ENCODE results near the gene SPRR1B.

- TF ChIP-seq EP300 (IDR thresholded peaks at IDR 0.05) (no peak), POLR2AphosphoS5 (IDR thresholded peaks at IDR 0.05) (no peak)
- TF ChIP-seq, protein P1, sequence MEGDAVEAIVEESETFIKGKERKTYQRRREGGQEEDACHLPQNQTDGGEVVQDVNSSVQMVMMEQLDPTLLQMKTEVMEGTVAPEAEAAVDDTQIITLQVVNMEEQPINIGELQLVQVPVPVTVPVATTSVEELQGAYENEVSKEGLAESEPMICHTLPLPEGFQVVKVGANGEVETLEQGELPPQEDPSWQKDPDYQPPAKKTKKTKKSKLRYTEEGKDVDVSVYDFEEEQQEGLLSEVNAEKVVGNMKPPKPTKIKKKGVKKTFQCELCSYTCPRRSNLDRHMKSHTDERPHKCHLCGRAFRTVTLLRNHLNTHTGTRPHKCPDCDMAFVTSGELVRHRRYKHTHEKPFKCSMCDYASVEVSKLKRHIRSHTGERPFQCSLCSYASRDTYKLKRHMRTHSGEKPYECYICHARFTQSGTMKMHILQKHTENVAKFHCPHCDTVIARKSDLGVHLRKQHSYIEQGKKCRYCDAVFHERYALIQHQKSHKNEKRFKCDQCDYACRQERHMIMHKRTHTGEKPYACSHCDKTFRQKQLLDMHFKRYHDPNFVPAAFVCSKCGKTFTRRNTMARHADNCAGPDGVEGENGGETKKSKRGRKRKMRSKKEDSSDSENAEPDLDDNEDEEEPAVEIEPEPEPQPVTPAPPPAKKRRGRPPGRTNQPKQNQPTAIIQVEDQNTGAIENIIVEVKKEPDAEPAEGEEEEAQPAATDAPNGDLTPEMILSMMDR (IDR thresholded peaks at IDR 0.05), result no peak
Measured at GRCh38 chr1:152995842-152996241, 35.2 kb upstream of the SPRR1B start.

All from suprapubic skin (tissue), 4 donors.